IMR-90 (cell line): Measurements from ENCODE around the gene ILF3. TPM values are rescaled to one million over a fixed set of nuclear protein-coding genes. Genes with fewer than 3 reads are reported as not detected.
A peak's percentile ranks its signal among the peaks of the same experiment; 100 is the strongest.

Source experiments
- ATAC-seq: fragments of 200-7000 bp; cut with Tn5 transposase; 2 replicates; pipeline ENCODE4 v1.9.1; 2020; ENCODE audit warnings: low read depth, mild to moderate bottlenecking, moderate library complexity
- BruUV-seq: library from RNA; stranded (reverse); fragments of 400-500 nt; replicated peaks from 2 replicates; lab custom pipeline; 2021; lab: Mats Ljungman, UMichigan
- CTCF ChIA-PET: fragments of 300-600 bp; formaldehyde crosslinking; extraction: SDS; loops from one replicate; lab custom pipeline; 2021; ENCODE audit warnings: antibody characterized with exemption; lab: Yijun Ruan, JAX
- POLR2A ChIA-PET: fragments of 300-600 bp; sonication (Branson Sonifier 250); formaldehyde crosslinking; loops from one replicate; lab custom pipeline; 2022; ENCODE audit warnings: antibody characterized with exemption; ENCODE audit not compliant: unreplicated experiment; lab: Charles Lee
- DNase-seq: peaks from one replicate; pipeline ENCODE4 v3.0.0; 2013
- H2AFZ ChIP-seq: replicated peaks from 2 replicates; pipeline ENCODE3; 2013; ENCODE audit warnings: low read length, mild to moderate bottlenecking; ENCODE audit not compliant: poor library complexity
- H2AK5ac ChIP-seq: 2 replicates; pipeline ENCODE4 v1.6.1; 2013; ENCODE audit warnings: low read depth, low read length, inconsistent platforms
- H2AK9ac ChIP-seq: replicated peaks from 2 replicates; pipeline ENCODE3; 2013; ENCODE audit warnings: mild to moderate bottlenecking, low read depth, low read length, moderate library complexity; ENCODE audit not compliant: poor library complexity
- H2BK120ac ChIP-seq: 2 replicates; pipeline ENCODE4 v1.6.1; 2013; ENCODE audit warnings: low read depth, low read length, inconsistent platforms
- H2BK15ac ChIP-seq: 3 replicates; pipeline ENCODE4 v1.6.1; 2013; ENCODE audit warnings: low read depth, low read length, inconsistent platforms
- H2BK20ac ChIP-seq: 2 replicates; pipeline ENCODE4 v1.6.1; 2013; ENCODE audit warnings: low read depth, mild to moderate bottlenecking, inconsistent platforms, low read length, moderate library complexity
- H2BK5ac ChIP-seq: 2 replicates; pipeline ENCODE4 v1.6.1; 2013; ENCODE audit warnings: mild to moderate bottlenecking, low read depth, low read length, inconsistent platforms; ENCODE audit not compliant: poor library complexity, severe bottlenecking
- H3K14ac ChIP-seq: replicated peaks from 2 replicates; pipeline ENCODE4 v1.6.1; 2013; ENCODE audit warnings: low read depth, low read length, inconsistent platforms
- H3K18ac ChIP-seq: 2 replicates; pipeline ENCODE4 v1.6.1; 2013; ENCODE audit warnings: low read depth, low read length, control low read depth
- H3K23ac ChIP-seq: 2 replicates; pipeline ENCODE4 v1.6.1; 2013; ENCODE audit warnings: low read depth, low read length, inconsistent platforms
- H3K27ac ChIP-seq: 2 replicates; pipeline ENCODE4 v1.5.1; 2013; ENCODE audit warnings: mild to moderate bottlenecking, control low read depth, low read length; ENCODE audit not compliant: insufficient read depth
- H3K27me3 ChIP-seq: 2 replicates; pipeline ENCODE4 v1.6.1; 2013; ENCODE audit warnings: low read length; ENCODE audit not compliant: control insufficient read depth, insufficient read depth
- H3K36me3 ChIP-seq: 2 replicates; pipeline ENCODE4 v1.6.1; 2013; ENCODE audit warnings: low read length, mixed read lengths; ENCODE audit not compliant: control insufficient read depth, insufficient read depth
- H3K4ac ChIP-seq: 2 replicates; pipeline ENCODE4 v1.6.1; 2013; ENCODE audit warnings: low read depth, low read length, inconsistent platforms
- H3K4me1 ChIP-seq: 2 replicates; pipeline ENCODE4 v1.6.1; 2013; ENCODE audit warnings: low read length, mixed read lengths; ENCODE audit not compliant: control insufficient read depth, insufficient read depth
- H3K4me2 ChIP-seq: 2 replicates; pipeline ENCODE4 v1.6.1; 2013; ENCODE audit warnings: low read depth, mild to moderate bottlenecking, control low read depth, low read length, moderate library complexity
- H3K4me3 ChIP-seq: 2 replicates; pipeline ENCODE4 v1.5.1; 2013; ENCODE audit warnings: low read depth, mild to moderate bottlenecking, control low read depth, low read length, moderate library complexity; ENCODE audit not compliant: insufficient read depth
- H3K56ac ChIP-seq: 2 replicates; pipeline ENCODE4 v1.6.1; 2013; ENCODE audit warnings: low read length, inconsistent platforms; ENCODE audit not compliant: insufficient read depth; ENCODE audit errors: extremely low read depth
- H3K79me1 ChIP-seq, 2 experiments: 2 replicates each; pipeline ENCODE4 v1.6.1; 2013; ENCODE audit warnings: low read length in 2 of 2, inconsistent platforms in 1 of 2, low read depth in 1 of 2
- H3K9ac ChIP-seq: 2 replicates; pipeline ENCODE4 v1.6.1; 2013; ENCODE audit warnings: low read depth, low read length, control low read depth
- H3K9me1 ChIP-seq: 2 replicates; pipeline ENCODE4 v1.6.1; 2013; ENCODE audit warnings: low read length, inconsistent platforms; ENCODE audit not compliant: insufficient read depth
- H3K9me3 ChIP-seq: 2 replicates; pipeline ENCODE4 v1.6.1; 2013; ENCODE audit warnings: low read length; ENCODE audit not compliant: control insufficient read depth, insufficient read depth
- H4K20me1 ChIP-seq: 2 replicates; pipeline ENCODE4 v1.6.1; 2013; ENCODE audit warnings: low read length, inconsistent platforms; ENCODE audit not compliant: insufficient read depth
- H4K5ac ChIP-seq: 2 replicates; pipeline ENCODE4 v1.6.1; 2013; ENCODE audit warnings: mild to moderate bottlenecking, low read depth, low read length, control low read depth
- H4K8ac ChIP-seq, 2 experiments: 2 replicates each; pipeline ENCODE4 v1.6.1; 2013; ENCODE audit warnings: low read depth in 2 of 2, low read length in 2 of 2, control low read depth in 1 of 2, inconsistent platforms in 1 of 2
- H4K91ac ChIP-seq: 2 replicates; pipeline ENCODE4 v1.6.1; 2013; ENCODE audit warnings: low read depth, low read length, inconsistent platforms; ENCODE audit not compliant: insufficient read depth
- BHLHE40 ChIP-seq: fragments of 150-350 bp; IDR thresholded peaks from 2 replicates; pipeline ENCODE4 v1.6.1; 2016; ENCODE audit warnings: mild to moderate bottlenecking, low read depth, low read length
- CEBPB ChIP-seq: IDR thresholded peaks from 2 replicates; pipeline ENCODE4 v1.6.1; 2012; ENCODE audit warnings: low read depth, low read length, improper control_type of control experiment
- CHD1 ChIP-seq: IDR thresholded peaks from 2 replicates; pipeline ENCODE4 v1.6.1; 2012; ENCODE audit warnings: low read depth, low read length, improper control_type of control experiment
- CTCF ChIP-seq: conservative IDR thresholded peaks from 2 replicates; pipeline ENCODE4 v1.5.1; 2012; ENCODE audit warnings: mild to moderate bottlenecking, low read depth, low read length, improper control_type of control experiment
- ELK1 ChIP-seq: fragments of 150-350 bp; IDR thresholded peaks from 2 replicates; pipeline ENCODE4 v1.6.1; 2016; ENCODE audit warnings: low read depth, mild to moderate bottlenecking, low read length, moderate library complexity, borderline replicate concordance
- FOS ChIP-seq: fragments of 150-350 bp; IDR thresholded peaks from 2 replicates; pipeline ENCODE4 v1.6.1; 2016; ENCODE audit warnings: low read depth, low read length
- MAFK ChIP-seq: IDR thresholded peaks from 2 replicates; pipeline ENCODE4 v1.6.1; 2012; ENCODE audit warnings: low read depth, low read length, improper control_type of control experiment
- MAZ ChIP-seq: IDR thresholded peaks from 2 replicates; pipeline ENCODE4 v1.6.1; 2012; ENCODE audit warnings: low read depth, mild to moderate bottlenecking, low read length, improper control_type of control experiment, moderate library complexity, borderline replicate concordance
- MXI1 ChIP-seq: IDR thresholded peaks from 2 replicates; pipeline ENCODE4 v1.6.1; 2012; ENCODE audit warnings: low read depth, mild to moderate bottlenecking, low read length, moderate library complexity, borderline replicate concordance
- NFE2L2 ChIP-seq: fragments of 150-350 bp; IDR thresholded peaks from 2 replicates; pipeline ENCODE4 v1.6.1; 2016; ENCODE audit warnings: low read depth, mild to moderate bottlenecking, low read length
- POLR2A ChIP-seq: IDR thresholded peaks from 2 replicates; pipeline ENCODE4 v1.6.1; 2012; ENCODE audit warnings: mild to moderate bottlenecking, low read depth, low read length
- RAD21 ChIP-seq: IDR thresholded peaks from 2 replicates; pipeline ENCODE4 v1.6.1; 2012; ENCODE audit warnings: low read length, improper control_type of control experiment
- RFX5 ChIP-seq: IDR thresholded peaks from 2 replicates; pipeline ENCODE4 v1.8.0; 2012; ENCODE audit warnings: low read depth, mild to moderate bottlenecking, low read length, moderate library complexity
- SMC3 ChIP-seq: fragments of 150-350 bp; IDR thresholded peaks from 2 replicates; pipeline ENCODE4 v1.6.1; 2016; ENCODE audit warnings: low read depth, mild to moderate bottlenecking, antibody characterized with exemption, low read length, moderate library complexity
- USF2 ChIP-seq: fragments of 150-350 bp; IDR thresholded peaks from 2 replicates; pipeline ENCODE4 v1.6.1; 2017; ENCODE audit warnings: mild to moderate bottlenecking, antibody characterized with exemption, low read length, low read depth
- WGBS, 2 experiments: methylation state at CpG; one replicate each; pipeline versions ENCODE4 v1.1.5 to v1.1.7; 2013; ENCODE audit warnings: missing lambda C conversion rate in 2 of 2; ENCODE audit not compliant: insufficient read length in 1 of 2; ENCODE audit errors: extremely low coverage in 2 of 2; 5-methylcytosine and 5-hydroxymethylcytosine counted together
- dilution Hi-C: fragments of 300-500 bp; cut with HindIII; formaldehyde crosslinking; loops from one replicate; pipeline ENCODE4 v1.14.3; 2018; ENCODE audit warnings: low sequenced_read_pairs; ENCODE audit not compliant: unreplicated experiment
- in situ Hi-C: fragments of 300-500 bp; cut with MboI; formaldehyde crosslinking; loops from 3 replicates; pipeline ENCODE4 v1.14.3; 2019; ENCODE audit warnings: low sequenced_read_pairs, inconsistent platforms, mixed read lengths
- intact Hi-C: fragments of 100-400 bp; cut with micrococcal nuclease; formaldehyde crosslinking; loops from 2 replicates; pipeline ENCODE4 v1.10.0; 2022
- polyA plus RNA-seq, 3 experiments: library from polyadenylated mRNA; depleted of rRNA; stranded (reverse); fragments of >200 nt; gene quantifications; 2 replicates each; pipeline ENCODE4 v1.2.3, GENCODE V29; 2012; ENCODE audit warnings: low replicate concordance in 1 of 3
- total RNA-seq: library from RNA; depleted of rRNA; stranded (reverse); fragments of >200 nt; gene quantifications from 2 replicates; pipeline ENCODE4 v1.2.3, GENCODE V29; 2012

Gene ILF3
- total and polyA plus RNA-seq, 2 of the 4 experiments (the other 2 are of a cell fraction) = 120 to 166 TPM

- Histone ChIP-seq H3K36me3 (peaks cover 60% of the 10 kb centered on the region), H3K9me3 (no peaks in the 10 kb centered on the region), H2BK5ac (no peak overlapping the region), H3K9me1 (peaks cover 23% of the 10 kb centered on the region), H4K8ac (no peak overlapping the region), H3K23ac (no peak overlapping the region), H4K91ac (no peak overlapping the region), H3K27ac (no peak overlapping the region), H4K20me1 (peaks cover 87% of the 10 kb centered on the region), H2BK15ac (no peak overlapping the region), H3K56ac (no peak overlapping the region), H3K27me3 (no peaks in the 10 kb centered on the region), H2BK20ac (no peak overlapping the region), H2AK5ac (no peak overlapping the region), H3K4ac (no peak overlapping the region), H3K79me1 (peaks cover 13 to 52% of the 10 kb centered on the region in 2 experiments), H2AK9ac (peak overlapping the region; percentile 26), H2AFZ (peak overlapping the region; percentile 33), H3K9ac (no peak overlapping the region), H3K4me1 (no peaks in the 10 kb centered on the region), H2BK120ac (no peak overlapping the region), H4K5ac (no peak overlapping the region), H3K4me2 (no peak overlapping the region), H3K4me3 (no peak overlapping the region), H3K18ac (no peak overlapping the region), H3K14ac (no peak overlapping the region)
- DNase-seq (no peak), ATAC-seq (no peak)
- POLR2A ChIA-PET = no interaction called here
- no TSS peak for BruUV-seq
- WGBS, 2 experiments = 96% methylated on average over 18 of the region's 23 CpGs; no CpG with 5 or more reads in 1 of the 2 experiments
- dilution Hi-C loops = no loop called here
- in situ Hi-C loops = no loop called here
- CTCF ChIA-PET = interaction anchor here (0.6 kb wide), 1 partner anchor 8 kb away, joined by 3 read pairs; no protein-coding TSS in a partner anchor
- intact Hi-C loops = loop anchor here (10.0 kb wide), 1 partner anchor 287 kb away; the partner anchor contains the start of gene CDC37
- TF ChIP-seq MAFK (no peak), MAZ (no peak), SMC3 (no peak), ELK1 (no peak), USF2 (no peak), POLR2A (no peak), CHD1 (no peak), FOS (no peak), RFX5 (no peak), CEBPB (no peak), MXI1 (no peak), RAD21 (no peak), CTCF (no peak), NFE2L2 (no peak), BHLHE40 (no peak)
Measured at GRCh38 chr19:10691178-10691881, 37.2 kb downstream of the ILF3 start.
